Ishikawa (cell line): ENCODE measurements around the gene KCNN1.
A peak's percentile ranks its signal among the peaks of the same experiment; 100 is the strongest.

Experiments
- CEBPB ChIP-seq: IDR thresholded peaks from 2 replicates; pipeline ENCODE4 v1.6.1; 2012
- CREB1 ChIP-seq: IDR thresholded peaks from 2 replicates; pipeline ENCODE4 v1.6.1; 2012; ENCODE audit warnings: low read depth
- EGR1 ChIP-seq: IDR thresholded peaks from 2 replicates; pipeline ENCODE4 v1.6.1; 2012
- EP300 ChIP-seq: IDR thresholded peaks from 2 replicates; pipeline ENCODE4 v1.6.1; 2012; ENCODE audit warnings: borderline replicate concordance
- FOXM1 ChIP-seq: IDR thresholded peaks from 2 replicates; pipeline ENCODE4 v1.6.1; 2012; ENCODE audit warnings: low read depth, borderline replicate concordance
- NFIC ChIP-seq: IDR thresholded peaks from 2 replicates; pipeline ENCODE4 v1.6.1; 2012
- RAD21 ChIP-seq: IDR thresholded peaks from 2 replicates; pipeline ENCODE4 v1.6.1; 2012; ENCODE audit warnings: low read depth
- REST ChIP-seq: IDR thresholded peaks from 2 replicates; pipeline ENCODE4 v1.6.1; 2012; ENCODE audit warnings: low read depth, mild to moderate bottlenecking
- TAF1 ChIP-seq: IDR thresholded peaks from 2 replicates; pipeline ENCODE4 v1.6.1; 2012; ENCODE audit warnings: low read depth, mild to moderate bottlenecking
- TCF12 ChIP-seq: IDR thresholded peaks from 2 replicates; pipeline ENCODE4 v1.6.1; 2012; ENCODE audit warnings: low read depth
- YY1 ChIP-seq: IDR thresholded peaks from 2 replicates; pipeline ENCODE4 v1.6.1; 2012; ENCODE audit warnings: low read depth
- TF ChIP-seq, protein P1 (sequence below): IDR thresholded peaks from 2 replicates; pipeline ENCODE4 v1.6.1; 2012
- TF ChIP-seq, protein P2 (sequence below): IDR thresholded peaks from 2 replicates; pipeline ENCODE4 v1.6.1; 2012

GRCh38 chr19:17948931-17949930, 17.7 kb upstream of the KCNN1 start:
- TF ChIP-seq, protein P1, sequence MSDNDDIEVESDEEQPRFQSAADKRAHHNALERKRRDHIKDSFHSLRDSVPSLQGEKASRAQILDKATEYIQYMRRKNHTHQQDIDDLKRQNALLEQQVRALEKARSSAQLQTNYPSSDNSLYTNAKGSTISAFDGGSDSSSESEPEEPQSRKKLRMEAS: 0 out of 2 replicates have a peak, but pooled peaks have one; percentile 4
- TF ChIP-seq REST (no peak), RAD21 (no peak), CEBPB (no peak), NFIC (no peak), EP300 (no peak), TCF12 (no peak), FOXM1 (no peak), CREB1 (no peak), YY1 (no peak), TAF1 (no peak), EGR1 (no peak)
- TF ChIP-seq, protein P2, sequence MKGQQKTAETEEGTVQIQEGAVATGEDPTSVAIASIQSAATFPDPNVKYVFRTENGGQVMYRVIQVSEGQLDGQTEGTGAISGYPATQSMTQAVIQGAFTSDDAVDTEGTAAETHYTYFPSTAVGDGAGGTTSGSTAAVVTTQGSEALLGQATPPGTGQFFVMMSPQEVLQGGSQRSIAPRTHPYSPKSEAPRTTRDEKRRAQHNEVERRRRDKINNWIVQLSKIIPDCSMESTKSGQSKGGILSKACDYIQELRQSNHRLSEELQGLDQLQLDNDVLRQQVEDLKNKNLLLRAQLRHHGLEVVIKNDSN: no peak
